ENCODE results near the gene PTCH1.

PTCH1 gene

DNA sequence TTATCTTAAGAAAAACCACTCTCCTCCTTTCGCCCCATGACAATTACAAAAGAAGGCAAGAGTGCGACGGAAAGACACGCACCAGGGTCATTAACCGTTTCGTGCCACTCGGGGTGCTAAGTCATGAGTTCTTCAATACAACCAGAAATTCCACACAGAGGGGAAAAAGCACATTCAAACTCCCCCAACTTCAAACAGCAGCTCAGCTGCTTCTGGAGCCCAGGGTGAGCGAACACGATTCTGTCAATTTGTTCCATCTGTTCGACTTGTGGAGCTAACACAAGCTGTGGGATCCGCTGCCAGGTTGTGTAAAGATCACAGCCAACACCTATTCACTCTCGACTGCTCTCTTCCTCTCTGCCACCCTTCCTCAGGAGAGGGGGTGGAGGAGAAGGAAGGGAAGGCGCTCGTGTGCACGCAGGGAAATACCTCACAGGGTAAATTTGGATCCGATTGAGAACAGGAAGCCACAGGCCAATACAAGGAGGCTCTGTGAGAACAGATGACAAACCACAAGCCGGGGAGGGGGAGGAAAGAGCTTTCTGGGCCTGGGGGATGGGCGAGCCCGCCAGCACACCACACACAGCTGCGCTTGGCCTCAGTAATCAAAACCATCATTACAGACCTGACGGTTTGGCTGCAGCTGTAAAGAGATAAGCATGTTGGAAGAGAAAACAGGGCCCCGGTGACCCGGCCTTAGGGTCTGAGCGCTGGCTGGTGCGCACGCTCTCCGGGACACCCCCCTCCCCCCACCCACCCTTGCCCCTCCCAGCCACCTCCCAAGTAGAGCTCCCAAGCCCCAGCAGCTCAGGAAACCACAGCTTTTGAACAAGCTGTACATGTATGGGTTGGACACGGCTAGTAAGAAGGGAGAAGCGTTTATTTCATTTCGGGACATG is 54.3 kb downstream of the PTCH1 start:
- peak; percentile 37 for DNase-seq (ENCODE audit: low read depth)

DNA sequence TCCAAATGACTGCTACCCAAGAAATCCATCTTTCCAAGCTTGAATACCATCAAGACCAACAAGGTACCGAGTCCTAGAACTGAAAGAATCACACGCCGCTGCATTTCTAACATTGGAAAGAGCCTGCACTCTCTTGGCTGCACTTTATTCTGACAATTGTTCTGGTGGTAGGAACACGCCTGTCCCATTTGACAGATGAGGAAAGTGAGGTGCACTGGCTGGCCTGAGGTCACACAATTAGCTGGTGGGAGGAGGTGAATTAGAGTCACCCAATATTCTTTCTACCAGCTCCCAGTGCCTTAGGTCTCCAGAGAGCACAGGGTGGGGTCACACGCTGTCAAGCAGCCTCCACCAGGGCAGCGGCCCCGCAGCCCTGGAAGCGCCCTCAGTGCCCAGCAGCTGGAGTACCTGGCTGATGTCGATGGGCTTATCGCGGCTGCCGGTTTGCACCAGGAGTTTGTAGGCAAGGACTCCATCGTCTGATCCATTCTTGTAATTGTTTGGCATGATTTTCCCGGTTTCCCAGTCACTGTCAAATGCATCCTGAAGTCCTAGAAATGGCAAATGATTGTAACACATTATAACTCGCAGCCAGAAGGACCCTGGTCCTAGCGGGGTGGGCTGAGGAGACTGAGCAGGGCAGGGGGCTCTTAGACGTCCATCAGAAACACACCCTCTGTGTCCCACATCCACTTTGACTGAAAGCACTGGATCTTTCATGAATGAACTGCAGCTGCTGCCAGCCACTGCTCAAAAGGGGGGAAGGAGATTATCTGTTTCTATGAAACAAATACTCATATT is 55.1 kb downstream of the PTCH1 start:
- no peak for DNase-seq (ENCODE audit: low read depth)

DNA sequence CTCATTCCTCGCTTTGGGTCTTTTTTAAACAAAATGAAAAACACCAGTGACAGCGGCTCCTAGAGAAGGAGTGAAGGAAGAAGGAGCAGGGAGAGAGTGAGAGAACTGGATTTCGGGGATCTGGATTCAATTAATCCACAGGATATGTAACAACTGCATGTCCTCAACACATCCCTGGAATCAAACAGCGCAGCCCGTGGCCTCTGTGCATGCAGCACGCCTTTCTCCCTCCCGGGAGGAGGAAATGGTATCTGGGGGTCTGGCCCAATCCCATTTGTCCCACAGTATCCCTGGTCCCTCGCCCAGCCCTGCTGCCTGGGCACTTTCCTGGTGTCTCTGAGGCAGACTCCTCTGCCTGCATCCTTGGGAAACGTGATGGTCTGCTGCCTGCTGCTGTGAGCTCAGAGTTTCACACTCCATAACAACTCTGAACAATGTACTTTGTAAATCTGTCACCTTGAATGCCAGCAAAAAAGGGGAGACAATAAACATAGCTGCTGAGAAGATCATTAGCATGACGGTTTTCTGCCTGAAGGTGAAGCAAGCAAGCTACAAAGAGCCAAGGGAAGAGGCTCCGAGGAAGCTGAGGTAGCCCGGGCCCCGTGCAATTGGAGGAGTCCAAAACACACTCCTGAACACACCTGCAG is 56.1 kb downstream of the PTCH1 start:
- no peak for DNase-seq (ENCODE audit: low read depth)

DNA sequence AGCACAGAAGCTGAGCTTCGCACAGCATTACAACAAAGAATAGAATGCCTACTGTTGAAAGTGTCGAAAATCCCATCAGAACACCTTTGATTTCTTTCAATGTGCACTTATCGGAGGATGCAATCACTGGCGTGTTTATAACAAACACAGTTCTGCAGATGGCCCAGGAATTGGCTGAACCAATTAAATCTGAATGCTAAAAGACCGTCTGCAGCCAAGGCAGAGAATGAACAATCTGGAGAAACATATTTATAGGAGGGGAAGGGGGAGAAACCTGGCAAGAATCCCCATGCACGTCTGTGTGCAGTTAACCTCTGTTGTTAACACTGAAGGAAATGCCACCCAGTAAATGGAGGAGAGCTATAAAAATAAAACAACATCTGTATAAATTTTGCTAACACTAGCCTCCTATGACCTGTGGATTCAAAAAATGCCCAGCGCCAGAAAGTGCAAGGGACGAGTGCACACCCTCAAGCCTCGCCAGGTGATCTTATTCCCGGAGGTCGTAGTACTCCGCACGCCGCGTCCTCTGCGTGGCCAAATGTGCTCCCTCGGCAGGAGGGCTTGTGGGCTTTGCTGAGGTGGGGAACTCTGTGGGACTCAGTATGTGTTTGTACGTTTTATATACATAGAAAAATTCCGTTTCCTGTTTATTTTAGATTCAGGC is 56.8 kb downstream of the PTCH1 start:
- DNase-seq (ENCODE audit: low read depth): no peak

GRCh38 chr9:95459178-95459577 is 57.6 kb downstream of the PTCH1 start:
- DNase-seq (ENCODE audit: low read depth): no peak

DNA sequence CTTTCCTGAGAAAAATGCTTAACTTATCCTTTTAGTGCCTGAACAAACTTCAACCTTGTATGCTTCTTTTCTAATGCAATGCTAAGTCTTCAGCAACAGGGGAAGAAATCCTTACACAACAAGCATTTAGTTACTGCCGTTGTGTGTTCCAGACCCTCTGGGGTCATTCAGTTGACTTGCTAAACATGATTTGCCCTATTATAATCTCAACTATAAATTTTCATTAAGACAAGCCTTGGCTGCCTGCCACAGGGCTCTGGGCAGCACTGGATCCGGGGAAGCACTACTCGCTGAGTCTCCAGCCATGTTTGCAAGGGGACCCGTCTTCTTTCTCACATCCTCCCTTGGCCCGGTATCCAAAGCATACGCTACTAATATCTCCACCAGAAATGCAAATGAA is 58.1 kb downstream of the PTCH1 start:
- DNase-seq (ENCODE audit: low read depth): no peak

- no peak for DNase-seq (ENCODE audit: low read depth)
Measured at GRCh38 chr9:95457769-95458168, 59.0 kb downstream of the PTCH1 start.

- no peak for DNase-seq (ENCODE audit: low read depth)
Measured at GRCh38 chr9:95455714-95456113, 61.1 kb downstream of the PTCH1 start.

- no peak for DNase-seq (ENCODE audit: low read depth)
Measured at GRCh38 chr9:95452176-95452575, 64.6 kb downstream of the PTCH1 start.

- no peak for DNase-seq (ENCODE audit: low read depth)
Measured at GRCh38 chr9:95451065-95451426, 65.7 kb downstream of the PTCH1 start.

- DNase-seq (ENCODE audit: low read depth): no peak
Measured at GRCh38 chr9:95450171-95451064, 66.4 kb downstream of the PTCH1 start.

DNA sequence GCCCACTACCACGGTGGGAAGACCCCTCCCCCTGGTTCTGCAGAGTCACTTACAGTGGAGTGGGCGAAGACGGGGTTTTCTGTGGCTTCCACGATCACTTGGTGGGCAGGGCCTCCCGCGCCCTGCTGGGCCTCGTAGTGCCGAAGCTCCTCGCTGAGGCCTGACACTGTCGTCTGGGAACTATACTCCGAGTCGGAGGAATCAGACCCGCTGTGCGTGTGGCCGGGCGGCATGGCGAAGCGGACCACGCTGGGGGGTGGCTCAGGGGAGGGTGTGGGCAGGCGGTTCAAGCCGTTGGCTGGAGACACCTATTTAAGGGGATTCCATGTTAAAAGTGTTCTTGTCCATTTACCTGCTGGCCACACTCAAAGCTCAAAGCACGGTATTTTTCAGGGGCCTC is 67.8 kb downstream of the PTCH1 start:
- no peak for DNase-seq (ENCODE audit: low read depth)

DNA sequence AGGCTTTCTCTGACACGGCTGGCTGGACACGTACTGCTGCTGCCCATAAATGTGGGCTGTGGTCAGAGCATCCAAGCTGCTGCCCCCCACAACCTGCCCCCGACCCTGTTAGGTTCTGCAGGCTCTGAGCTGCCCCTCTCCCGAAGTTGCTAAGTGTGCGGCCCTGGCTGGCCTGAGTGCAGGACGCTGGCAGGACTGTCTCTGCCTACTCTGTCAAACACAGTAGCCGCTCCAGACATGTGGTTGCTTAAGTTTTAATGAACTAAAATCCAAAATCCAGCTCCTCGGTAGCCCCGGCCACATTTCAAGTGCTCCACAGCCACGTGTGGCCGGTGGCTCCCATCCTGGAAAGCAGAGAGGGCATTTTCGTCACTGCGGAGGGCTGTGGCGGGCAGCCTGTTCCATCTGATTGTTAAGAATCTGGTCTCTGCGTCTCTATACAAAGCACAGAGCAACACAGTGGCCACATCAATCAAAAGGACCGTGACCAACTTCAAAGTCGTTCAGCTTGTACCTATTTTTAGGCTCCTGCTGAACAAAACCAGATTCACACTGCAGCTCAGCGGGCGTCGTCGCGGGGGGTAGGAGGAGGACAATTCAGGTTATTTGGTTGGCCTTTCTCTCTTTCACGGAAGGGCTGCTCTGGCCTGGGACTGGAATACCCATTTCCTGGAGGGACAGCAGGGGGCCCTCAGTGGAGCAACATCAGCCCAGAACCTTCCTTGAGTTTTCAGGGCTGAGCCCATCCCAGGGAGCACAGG is 68.9 kb downstream of the PTCH1 start:
- no peak for DNase-seq (ENCODE audit: low read depth)

DNA sequence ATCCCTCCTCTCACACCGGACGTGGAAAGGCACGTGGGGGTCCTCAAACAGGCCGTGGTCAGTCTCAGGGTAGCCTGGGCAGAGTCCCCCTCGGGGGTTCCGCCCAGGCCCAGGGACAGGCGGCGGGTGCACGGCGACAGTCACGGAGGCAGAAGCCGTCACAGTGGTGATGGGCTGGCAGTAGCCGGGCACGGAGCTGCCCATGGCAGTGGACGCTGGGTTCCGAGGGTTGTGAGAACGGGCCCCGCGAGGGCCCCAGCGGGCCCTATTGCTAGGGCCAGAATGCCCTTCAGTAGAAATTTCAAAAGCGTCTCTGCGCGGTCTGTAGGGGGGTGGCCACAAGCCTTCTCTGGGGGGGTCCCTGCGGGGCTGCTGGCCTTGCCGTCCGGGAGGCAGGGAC is 69.8 kb downstream of the PTCH1 start:
- DNase-seq (ENCODE audit: low read depth): no peak

DNA sequence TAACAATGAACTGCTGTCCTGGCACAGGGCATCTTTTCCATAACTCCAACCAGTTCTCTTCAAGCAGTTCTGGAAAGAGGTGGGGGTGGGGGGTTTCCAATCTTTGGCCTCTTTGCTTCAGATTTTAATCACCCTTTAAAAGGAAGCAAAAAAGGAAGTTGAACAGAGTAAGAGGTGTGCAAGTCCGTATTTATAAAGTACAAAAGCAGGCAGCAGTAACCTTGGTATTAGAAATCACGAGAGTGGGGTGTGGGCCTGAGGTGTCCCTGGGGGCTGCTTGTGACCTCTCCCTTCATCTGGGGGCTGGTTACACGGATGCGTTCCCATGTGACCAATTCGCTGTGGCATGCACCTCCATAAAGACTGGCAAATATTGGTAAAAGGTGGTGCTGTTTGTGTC is 70.5 kb downstream of the PTCH1 start:
- DNase-seq (ENCODE audit: low read depth): no peak

GRCh38 chr9:95444160-95444559 is 72.6 kb downstream of the PTCH1 start:
- DNase-seq (ENCODE audit: low read depth): no peak

- DNase-seq (ENCODE audit: low read depth): no peak
Measured at GRCh38 chr9:95443301-95443700, 73.5 kb downstream of the PTCH1 start.

DNA sequence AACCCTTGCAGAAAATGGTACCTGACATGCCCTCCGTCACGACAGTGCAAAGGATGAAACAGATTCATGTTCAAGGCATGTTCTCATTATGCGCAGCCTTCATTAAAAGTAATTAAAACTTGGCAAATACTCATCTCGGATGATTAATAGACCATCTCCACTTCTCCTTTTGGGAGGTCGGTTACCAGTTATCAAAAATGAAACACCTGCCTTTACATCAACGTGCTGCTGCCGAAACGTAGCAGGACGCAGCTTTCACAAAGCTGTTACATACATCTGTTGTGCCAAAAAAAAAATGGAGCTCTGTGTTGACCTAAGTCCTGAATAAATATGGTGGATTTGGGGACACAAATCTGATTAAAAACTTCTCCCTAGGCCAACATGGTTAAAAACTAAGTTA is 75.7 kb downstream of the PTCH1 start:
- no peak for DNase-seq (ENCODE audit: low read depth)

DNA sequence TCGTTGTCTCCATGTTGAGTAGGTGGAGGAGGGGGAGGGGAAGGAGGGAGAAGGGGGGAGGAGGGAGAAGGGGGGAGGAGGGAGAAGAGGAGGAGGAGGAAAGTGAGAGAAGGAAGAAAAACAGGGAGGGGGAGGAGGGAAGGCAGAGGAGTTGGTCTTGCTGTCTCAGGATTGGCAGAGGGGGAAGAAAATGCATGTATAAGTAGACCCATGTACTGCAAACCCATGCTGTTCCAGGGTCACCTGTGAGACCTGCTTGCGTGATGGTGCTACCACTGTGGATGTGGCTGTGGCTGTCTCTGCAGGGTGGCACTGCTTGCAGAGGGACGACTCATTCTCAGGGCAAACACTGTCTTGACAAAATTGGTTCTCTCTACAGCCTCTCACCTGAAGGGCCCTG is 76.3 kb downstream of the PTCH1 start:
- no peak for DNase-seq (ENCODE audit: low read depth)

- DNase-seq (ENCODE audit: low read depth): no peak
Measured at GRCh38 chr9:95438561-95439357, 78.0 kb downstream of the PTCH1 start.

Measured in activated T-cell treated with anti-CD3 and anti-CD28 coated beads for 1 hour (primary cell).